ENCODE data around the gene CDH4.

CDH4 gene

DNA sequence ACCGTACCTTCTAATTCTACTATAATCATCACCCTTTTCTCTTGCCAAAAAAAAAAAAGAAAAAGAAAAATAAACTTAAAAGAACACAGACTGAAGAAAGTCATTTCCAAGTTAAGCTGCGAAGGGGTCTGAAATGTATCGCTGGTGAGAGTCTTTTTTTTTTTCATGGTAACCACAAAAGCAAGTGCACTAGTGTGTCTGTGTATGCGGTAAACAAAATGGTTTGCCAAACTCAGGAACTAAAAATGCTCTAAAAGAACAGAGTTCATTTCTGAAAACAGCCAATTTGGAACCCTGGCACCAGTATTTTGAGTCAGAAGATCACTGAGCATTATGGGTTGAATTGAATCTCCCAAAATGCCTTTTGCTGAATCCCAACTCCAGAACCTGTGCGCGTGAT is 46.6 kb downstream of the CDH4 start:
- Histone ChIP-seq H3K36me3 (replicated peaks in 1 of 2; ENCODE audit: control insufficient read depth in 2 of 2, insufficient read depth in 2 of 2, low read length in 2 of 2) (no peaks in the 10 kb centered on the region), H2AFZ (ENCODE audit: low read length) (no peak overlapping the region), H3K27me3 (ENCODE audit: control insufficient read depth in 3 of 3, insufficient read depth in 3 of 3, low read depth in 1 of 3, low read length in 3 of 3) (no peaks in the 10 kb centered on the region), H2AK5ac (ENCODE audit: low read depth, low read length) (no peak overlapping the region), H3K9me3 (replicated peaks in 1 of 2; ENCODE audit: control insufficient read depth in 2 of 2, insufficient read depth in 1 of 2, low read depth in 1 of 2, low read length in 2 of 2) (no peaks in the 10 kb centered on the region), H2BK5ac (ENCODE audit: low read length) (no peak overlapping the region), H2BK15ac (ENCODE audit: low read length) (no peak overlapping the region), H3K79me1 (ENCODE audit: low read depth, low read length) (peaks cover 2% of the 10 kb centered on the region), H4K91ac (ENCODE audit: low read depth, low read length, poor library complexity) (no peak overlapping the region), H3K18ac (ENCODE audit: low read length) (no peak overlapping the region), H3K4ac (ENCODE audit: low read length) (no peak overlapping the region), H3K14ac (ENCODE audit: low read length) (no peak overlapping the region), H3K4me2 (ENCODE audit: insufficient read depth, low read length, poor library complexity, severe bottlenecking) (no peak overlapping the region), H3K23ac (ENCODE audit: low read depth, low read length, poor library complexity) (no peak overlapping the region), H3K9ac (ENCODE audit: low read depth, low read length, poor library complexity) (no peak overlapping the region), H2BK12ac (ENCODE audit: low read length) (no peak overlapping the region), H3K4me3 (ENCODE audit: low read length in 2 of 2) (no peak overlapping the region), H3K4me1 (ENCODE audit: control insufficient read depth in 2 of 2, insufficient read depth in 1 of 2, low read depth in 1 of 2, low read length in 2 of 2) (peaks cover 10 to 15% of the 10 kb centered on the region in 2 donors), H4K8ac (ENCODE audit: low read depth, low read length) (no peak overlapping the region), H3K27ac (replicated peaks; ENCODE audit: low read length) (no peak overlapping the region), H2BK120ac (ENCODE audit: low read depth, low read length) (no peak overlapping the region)
- WGBS, 2 donors (ENCODE audit: extremely low coverage in 2 of 2, insufficient read length in 2 of 2, insufficient replicate concordance in 1 of 2): no CpG with 5 or more reads among the region's 6 CpGs
- no peak for DNase-seq (ENCODE audit: low spot score)

DNA sequence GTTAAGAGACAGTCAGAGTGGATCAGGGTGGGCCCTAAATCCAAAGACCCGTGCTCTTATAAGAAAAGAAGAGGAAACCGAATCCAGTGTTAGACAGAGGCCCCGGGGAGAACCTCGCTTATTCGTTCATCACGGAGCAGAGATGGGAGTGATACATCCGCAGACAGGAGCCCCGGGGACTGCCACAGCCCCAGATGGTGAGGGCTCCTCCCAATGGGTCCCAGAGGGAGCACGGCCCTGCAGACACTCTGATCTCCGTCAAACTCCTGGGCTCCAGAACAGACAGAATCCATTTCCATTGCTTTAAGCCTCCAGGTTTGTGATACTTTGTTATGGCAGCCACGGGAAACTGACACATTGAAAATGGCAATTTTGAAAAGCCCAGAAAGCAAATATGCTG is 47.0 kb downstream of the CDH4 start:
- Histone ChIP-seq H3K27me3 (ENCODE audit: control insufficient read depth in 3 of 3, insufficient read depth in 3 of 3, low read depth in 1 of 3, low read length in 3 of 3) (no peaks in the 10 kb centered on the region), H3K9ac (ENCODE audit: low read depth, low read length, poor library complexity) (no peak overlapping the region), H2AK5ac (ENCODE audit: low read depth, low read length) (no peak overlapping the region), H3K4ac (ENCODE audit: low read length) (no peak overlapping the region), H2BK120ac (ENCODE audit: low read depth, low read length) (no peak overlapping the region), H2BK15ac (ENCODE audit: low read length) (no peak overlapping the region), H4K8ac (ENCODE audit: low read depth, low read length) (no peak overlapping the region), H3K23ac (ENCODE audit: low read depth, low read length, poor library complexity) (no peak overlapping the region), H3K14ac (ENCODE audit: low read length) (no peak overlapping the region), H2BK5ac (ENCODE audit: low read length) (no peak overlapping the region), H4K91ac (ENCODE audit: low read depth, low read length, poor library complexity) (no peak overlapping the region), H3K27ac (replicated peaks; ENCODE audit: low read length) (no peak overlapping the region), H3K4me2 (ENCODE audit: insufficient read depth, low read length, poor library complexity, severe bottlenecking) (no peak overlapping the region), H3K9me3 (replicated peaks in 1 of 2; ENCODE audit: control insufficient read depth in 2 of 2, insufficient read depth in 1 of 2, low read depth in 1 of 2, low read length in 2 of 2) (no peaks in the 10 kb centered on the region), H3K36me3 (replicated peaks in 1 of 2; ENCODE audit: control insufficient read depth in 2 of 2, insufficient read depth in 2 of 2, low read length in 2 of 2) (no peaks in the 10 kb centered on the region), H2AFZ (ENCODE audit: low read length) (no peak overlapping the region), H3K4me3 (ENCODE audit: low read length in 2 of 2) (no peak overlapping the region), H2BK12ac (ENCODE audit: low read length) (no peak overlapping the region), H3K4me1 (ENCODE audit: control insufficient read depth in 2 of 2, insufficient read depth in 1 of 2, low read depth in 1 of 2, low read length in 2 of 2) (peaks cover 10 to 15% of the 10 kb centered on the region in 2 donors), H3K18ac (ENCODE audit: low read length) (no peak overlapping the region), H3K79me1 (ENCODE audit: low read depth, low read length) (peaks cover 2% of the 10 kb centered on the region)
- no peak for DNase-seq (ENCODE audit: low spot score)
- no CpG with 5 or more reads among the region's 11 CpGs for WGBS, 2 donors (ENCODE audit: extremely low coverage in 2 of 2, insufficient read length in 2 of 2, insufficient replicate concordance in 1 of 2)

GRCh38 chr20:61299618-61300017 is 47.6 kb downstream of the CDH4 start:
- Histone ChIP-seq H3K27me3 (ENCODE audit: control insufficient read depth in 3 of 3, insufficient read depth in 3 of 3, low read depth in 1 of 3, low read length in 3 of 3) (no peaks in the 10 kb centered on the region), H3K9me3 (replicated peaks in 1 of 2; ENCODE audit: control insufficient read depth in 2 of 2, insufficient read depth in 1 of 2, low read depth in 1 of 2, low read length in 2 of 2) (peaks cover 0 to under 1% of the 10 kb centered on the region in 2 donors), H3K23ac (ENCODE audit: low read depth, low read length, poor library complexity) (no peak overlapping the region), H2AFZ (ENCODE audit: low read length) (no peak overlapping the region), H3K4me3 (ENCODE audit: low read length in 2 of 2) (no peak overlapping the region), H2BK15ac (ENCODE audit: low read length) (no peak overlapping the region), H3K79me1 (ENCODE audit: low read depth, low read length) (peaks cover 2% of the 10 kb centered on the region), H2AK5ac (ENCODE audit: low read depth, low read length) (no peak overlapping the region), H3K27ac (replicated peaks; ENCODE audit: low read length) (no peak overlapping the region), H3K4ac (ENCODE audit: low read length) (no peak overlapping the region), H3K4me2 (ENCODE audit: insufficient read depth, low read length, poor library complexity, severe bottlenecking) (no peak overlapping the region), H2BK5ac (ENCODE audit: low read length) (peak overlapping the region; percentile 30), H4K91ac (ENCODE audit: low read depth, low read length, poor library complexity) (no peak overlapping the region), H4K8ac (ENCODE audit: low read depth, low read length) (no peak overlapping the region), H3K9ac (ENCODE audit: low read depth, low read length, poor library complexity) (no peak overlapping the region), H2BK12ac (ENCODE audit: low read length) (no peak overlapping the region), H2BK120ac (ENCODE audit: low read depth, low read length) (no peak overlapping the region), H3K36me3 (replicated peaks in 1 of 2; ENCODE audit: control insufficient read depth in 2 of 2, insufficient read depth in 2 of 2, low read length in 2 of 2) (no peaks in the 10 kb centered on the region), H3K18ac (ENCODE audit: low read length) (no peak overlapping the region), H3K14ac (ENCODE audit: low read length) (no peak overlapping the region), H3K4me1 (ENCODE audit: control insufficient read depth in 2 of 2, insufficient read depth in 1 of 2, low read depth in 1 of 2, low read length in 2 of 2) (peaks cover 10 to 16% of the 10 kb centered on the region in 2 donors)
- WGBS, 2 donors (ENCODE audit: extremely low coverage in 2 of 2, insufficient read length in 2 of 2, insufficient replicate concordance in 1 of 2): no CpG with 5 or more reads among the region's 7 CpGs
- no peak for DNase-seq (ENCODE audit: low spot score)

GRCh38 chr20:61300293-61300692 is 48.2 kb downstream of the CDH4 start:
- Histone ChIP-seq H2BK15ac (ENCODE audit: low read length) (peak overlapping the region; percentile 35), H4K8ac (ENCODE audit: low read depth, low read length) (no peak overlapping the region), H2BK5ac (ENCODE audit: low read length) (peak overlapping the region; percentile 30), H3K27ac (replicated peaks; ENCODE audit: low read length) (no peak overlapping the region), H3K36me3 (replicated peaks in 1 of 2; ENCODE audit: control insufficient read depth in 2 of 2, insufficient read depth in 2 of 2, low read length in 2 of 2) (peaks cover 0 to 2% of the 10 kb centered on the region in 2 donors), H3K4me1 (ENCODE audit: control insufficient read depth in 2 of 2, insufficient read depth in 1 of 2, low read depth in 1 of 2, low read length in 2 of 2) (peaks cover 10 to 19% of the 10 kb centered on the region in 2 donors), H3K18ac (ENCODE audit: low read length) (peak overlapping the region; percentile 81), H4K91ac (ENCODE audit: low read depth, low read length, poor library complexity) (no peak overlapping the region), H3K9me3 (replicated peaks in 1 of 2; ENCODE audit: control insufficient read depth in 2 of 2, insufficient read depth in 1 of 2, low read depth in 1 of 2, low read length in 2 of 2) (peaks cover 0 to 4% of the 10 kb centered on the region in 2 donors), H3K4me3 (ENCODE audit: low read length in 2 of 2) (no peak overlapping the region), H2BK12ac (ENCODE audit: low read length) (no peak overlapping the region), H3K79me1 (ENCODE audit: low read depth, low read length) (peaks cover 2% of the 10 kb centered on the region), H2AK5ac (ENCODE audit: low read depth, low read length) (no peak overlapping the region), H3K14ac (ENCODE audit: low read length) (peak overlapping the region; percentile 59), H3K27me3 (ENCODE audit: control insufficient read depth in 3 of 3, insufficient read depth in 3 of 3, low read depth in 1 of 3, low read length in 3 of 3) (no peaks in the 10 kb centered on the region), H3K9ac (ENCODE audit: low read depth, low read length, poor library complexity) (no peak overlapping the region), H2AFZ (ENCODE audit: low read length) (no peak overlapping the region), H3K23ac (ENCODE audit: low read depth, low read length, poor library complexity) (no peak overlapping the region), H3K4ac (ENCODE audit: low read length) (no peak overlapping the region), H3K4me2 (ENCODE audit: insufficient read depth, low read length, poor library complexity, severe bottlenecking) (no peak overlapping the region), H2BK120ac (ENCODE audit: low read depth, low read length) (no peak overlapping the region)
- no peak for DNase-seq (ENCODE audit: low spot score)
- no CpG with 5 or more reads among the region's 14 CpGs for WGBS, 2 donors (ENCODE audit: extremely low coverage in 2 of 2, insufficient read length in 2 of 2, insufficient replicate concordance in 1 of 2)
